G401.6 (cell line): ENCODE measurements around the gene LURAP1L.
"Not testable (repeated sequence)": the region's sequence is repeated elsewhere in the genome, so short reads cannot be mapped to it uniquely, and the experiment has no call there.

Experiments used
- FAIRE-seq: peaks from 2 replicates; lab custom pipeline; 2012; peaks lifted over from hg19 to GRCh38; lab: Jason Lieb, UNC

Gene LURAP1L

DNA sequence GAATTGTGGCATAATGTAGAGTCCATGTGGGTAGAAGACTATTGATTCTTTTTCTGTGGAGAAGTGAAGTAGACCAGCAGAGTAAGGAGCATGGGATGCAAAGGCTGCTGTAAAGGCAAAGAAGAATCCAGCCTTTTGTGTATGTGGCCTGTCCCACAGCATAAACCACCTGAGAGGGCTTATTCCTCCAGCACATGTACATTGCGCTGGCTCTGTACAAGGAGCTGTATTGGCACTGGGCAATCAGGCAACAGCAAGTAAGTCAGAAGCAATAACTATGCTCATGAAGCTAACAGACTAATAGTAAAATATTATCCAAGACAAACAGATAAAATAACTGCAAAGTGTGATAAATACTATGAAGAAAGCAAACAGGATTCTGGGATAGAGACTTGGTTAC lies 86.2 kb downstream of the LURAP1L start:
- no peak for FAIRE-seq

GRCh38 chr9:12862611-12863410 lies 88.0 kb downstream of the LURAP1L start:
- no peak for FAIRE-seq

DNA sequence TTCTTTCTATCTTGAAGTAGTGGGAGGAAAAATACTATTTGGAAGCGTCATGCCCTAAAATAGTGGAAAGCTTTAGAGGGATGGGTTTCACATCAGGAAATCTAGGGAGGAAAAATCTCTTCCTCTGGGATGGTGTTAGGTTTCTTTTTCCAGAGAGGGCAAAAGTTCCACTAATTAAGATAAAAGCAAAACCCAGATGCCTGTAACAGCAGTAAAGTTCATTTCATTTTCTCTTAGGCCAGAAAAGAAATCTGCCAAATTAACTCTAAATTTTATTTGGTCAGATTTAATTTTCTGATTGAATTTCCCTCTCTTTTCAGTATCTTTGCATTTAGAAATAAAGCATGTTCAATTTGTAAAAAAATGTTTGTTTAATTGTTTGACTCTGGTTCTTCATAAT lies 88.8 kb downstream of the LURAP1L start:
- FAIRE-seq, result no peak

DNA sequence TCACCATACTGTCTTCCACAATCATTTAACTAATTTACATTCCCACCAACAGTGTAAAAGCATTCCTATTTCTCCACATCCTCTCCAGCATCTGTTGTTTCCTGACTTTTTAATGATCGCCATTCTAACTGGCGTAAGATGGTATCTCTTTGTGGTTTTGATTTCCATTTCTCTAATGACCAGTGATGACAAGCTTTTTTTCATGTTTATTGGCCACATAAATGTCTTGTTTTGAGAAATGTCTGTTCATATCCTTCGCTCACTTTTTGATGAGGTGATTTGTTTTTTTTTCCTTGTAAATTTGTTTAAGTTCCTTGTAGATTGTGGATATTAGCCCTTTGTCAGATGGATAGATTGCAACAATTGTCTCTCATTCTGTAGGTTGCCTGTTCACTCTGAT lies 90.6 kb downstream of the LURAP1L start:
- FAIRE-seq, result not testable (repeated sequence)
